Upper lobe of right lung (tissue), 1 donor: ENCODE measurements around the gene AFF4. TPM values are rescaled to one million over a fixed set of nuclear protein-coding genes. Genes with fewer than 3 reads are reported as not detected.

Experiments
- ATAC-seq: fragments of 200-7000 bp; cut with Tn5 transposase; one replicate; pipeline ENCODE4 v1.9.1; 2020; ENCODE audit warnings: mild to moderate bottlenecking, moderate library complexity
- DNase-seq: peaks from one replicate; pipeline ENCODE4 v3.0.0-alpha.2; 2020
- H3K27ac ChIP-seq: fragments of 200-600 bp; one replicate; pipeline ENCODE4 v1.8.0; 2022
- H3K27me3 ChIP-seq: fragments of 200-600 bp; one replicate; pipeline ENCODE4 v1.8.0; 2022; ENCODE audit warnings: mild to moderate bottlenecking
- H3K36me3 ChIP-seq: fragments of 200-600 bp; one replicate; pipeline ENCODE4 v1.8.0; 2022
- H3K4me1 ChIP-seq: fragments of 200-600 bp; one replicate; pipeline ENCODE4 v1.8.0; 2022
- H3K4me3 ChIP-seq: fragments of 200-600 bp; one replicate; pipeline ENCODE4 v1.8.0; 2022; ENCODE audit warnings: mild to moderate bottlenecking
- H3K9me3 ChIP-seq: fragments of 200-600 bp; one replicate; pipeline ENCODE4 v1.8.0; 2022
- CTCF ChIP-seq: fragments of 200-600 bp; IDR thresholded peaks from one replicate; pipeline ENCODE4 v1.8.0; 2022; ENCODE audit warnings: antibody characterized with exemption
- intact Hi-C: fragments of 100-400 bp; cut with DNase I; formaldehyde crosslinking; loops from one replicate; pipeline ENCODE4 v1.11.0; 2022
- total RNA-seq: library from RNA; stranded (reverse); fragmentation: NEBNext Ultra II Directional; extraction: Animal tissue kit (Norgen Biotek cat#: 25700); gene quantifications from one replicate; pipeline ENCODE4 v1.2.1, GENCODE V29; 2021
- donor health status: DM: no; HTN: yes; CAD: no; lungs with severe emphysema.

Gene AFF4
- total RNA-seq, 1 donor from 2014 or later, result 76.9 TPM

GRCh38 chr5:132905938-132906337, 57.5 kb downstream of the AFF4 start:
- no peak overlapping the region for H3K27ac ChIP-seq
- TF ChIP-seq CTCF, result peak; percentile 13
- DNase-seq (no peak), ATAC-seq (peak; percentile 81)
- intact Hi-C loops, result no loop called here
- no peak overlapping the region for H3K4me3 ChIP-seq
- no peaks in the 10 kb centered on the region for H3K4me1 ChIP-seq
- H3K36me3 ChIP-seq, result peaks cover 37% of the 10 kb centered on the region
- no peaks in the 10 kb centered on the region for H3K9me3 ChIP-seq
- H3K27me3 ChIP-seq, result no peaks in the 10 kb centered on the region

- no peak overlapping the region for H3K4me3 ChIP-seq
- H3K27ac ChIP-seq, result no peak overlapping the region
- H3K36me3 ChIP-seq, result peaks cover 67% of the 10 kb centered on the region
- DNase-seq (no peak), ATAC-seq (no peak)
- no peaks in the 10 kb centered on the region for H3K27me3 ChIP-seq
- H3K9me3 ChIP-seq, result no peaks in the 10 kb centered on the region
- no peaks in the 10 kb centered on the region for H3K4me1 ChIP-seq
- intact Hi-C loops, result no loop called here
- no peak for TF ChIP-seq CTCF
Observed at GRCh38 chr5:132901730-132902129, 61.7 kb downstream of the AFF4 start.

- Histone ChIP-seq H3K9me3 (no peaks in the 10 kb centered on the region), H3K27me3 (no peaks in the 10 kb centered on the region), H3K4me1 (no peaks in the 10 kb centered on the region), H3K36me3 (peaks cover 73% of the 10 kb centered on the region), H3K27ac (no peak overlapping the region), H3K4me3 (no peak overlapping the region)
- no peak for TF ChIP-seq CTCF
- intact Hi-C loops, result no loop called here
- ATAC-seq, result no peak
- no peak for DNase-seq
Observed at GRCh38 chr5:132901036-132901435, 62.4 kb downstream of the AFF4 start.

- Histone ChIP-seq H3K27ac (no peak overlapping the region), H3K4me1 (no peaks in the 10 kb centered on the region), H3K36me3 (peaks cover 91% of the 10 kb centered on the region), H3K9me3 (no peaks in the 10 kb centered on the region), H3K27me3 (no peaks in the 10 kb centered on the region), H3K4me3 (no peak overlapping the region)
- ATAC-seq (no peak), DNase-seq (no peak)
- intact Hi-C loops, result no loop called here
- TF ChIP-seq CTCF, result no peak
Observed at GRCh38 chr5:132898094-132898493, 65.3 kb downstream of the AFF4 start.

- H3K27me3 ChIP-seq, result no peaks in the 10 kb centered on the region
- no peak for DNase-seq
- H3K4me1 ChIP-seq, result no peaks in the 10 kb centered on the region
- H3K9me3 ChIP-seq, result no peaks in the 10 kb centered on the region
- peaks cover 91% of the 10 kb centered on the region for H3K36me3 ChIP-seq
- intact Hi-C loops, result no loop called here
- no peak overlapping the region for H3K27ac ChIP-seq
- no peak overlapping the region for H3K4me3 ChIP-seq
- ATAC-seq, result no peak
- TF ChIP-seq CTCF, result no peak
Observed at GRCh38 chr5:132896685-132897084, 66.7 kb downstream of the AFF4 start.

- H3K36me3 ChIP-seq, result peaks cover 91% of the 10 kb centered on the region
Observed at GRCh38 chr5:132895719-132896305, 67.6 kb downstream of the AFF4 start.

More at GRCh38 chr5:132895719-132896305, 67.6 kb downstream of the AFF4 start:
- DNase-seq, result no peak
- Histone ChIP-seq H3K27me3 (no peaks in the 10 kb centered on the region), H3K4me1 (no peaks in the 10 kb centered on the region), H3K9me3 (no peaks in the 10 kb centered on the region), H3K27ac (no peak overlapping the region), H3K4me3 (no peak overlapping the region)
- intact Hi-C loops, result no loop called here
- TF ChIP-seq CTCF, result no peak
- ATAC-seq, result no peak
